Measurements from ENCODE around the gene EPHA4.

DNA sequence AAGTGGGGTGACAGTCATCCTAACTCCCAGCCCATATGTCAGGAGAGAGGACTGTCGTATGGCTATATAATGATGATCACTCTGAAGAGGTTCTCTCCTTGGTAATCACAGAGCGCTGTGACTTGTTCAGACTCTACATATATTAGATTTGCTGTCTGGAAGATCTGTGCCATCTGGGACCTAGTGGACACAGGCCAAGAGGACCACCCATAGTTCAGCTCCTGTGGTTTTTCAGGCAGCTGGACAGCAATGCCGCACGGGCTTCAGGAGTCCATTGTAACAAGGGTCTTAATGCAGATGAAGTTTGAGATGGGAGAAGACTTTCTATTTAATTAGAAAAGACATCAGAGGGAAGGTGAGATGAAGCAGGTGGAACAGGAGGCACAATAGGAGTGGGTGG is 40.1 kb upstream of the EPHA4 start:
- TF ChIP-seq, protein P1, sequence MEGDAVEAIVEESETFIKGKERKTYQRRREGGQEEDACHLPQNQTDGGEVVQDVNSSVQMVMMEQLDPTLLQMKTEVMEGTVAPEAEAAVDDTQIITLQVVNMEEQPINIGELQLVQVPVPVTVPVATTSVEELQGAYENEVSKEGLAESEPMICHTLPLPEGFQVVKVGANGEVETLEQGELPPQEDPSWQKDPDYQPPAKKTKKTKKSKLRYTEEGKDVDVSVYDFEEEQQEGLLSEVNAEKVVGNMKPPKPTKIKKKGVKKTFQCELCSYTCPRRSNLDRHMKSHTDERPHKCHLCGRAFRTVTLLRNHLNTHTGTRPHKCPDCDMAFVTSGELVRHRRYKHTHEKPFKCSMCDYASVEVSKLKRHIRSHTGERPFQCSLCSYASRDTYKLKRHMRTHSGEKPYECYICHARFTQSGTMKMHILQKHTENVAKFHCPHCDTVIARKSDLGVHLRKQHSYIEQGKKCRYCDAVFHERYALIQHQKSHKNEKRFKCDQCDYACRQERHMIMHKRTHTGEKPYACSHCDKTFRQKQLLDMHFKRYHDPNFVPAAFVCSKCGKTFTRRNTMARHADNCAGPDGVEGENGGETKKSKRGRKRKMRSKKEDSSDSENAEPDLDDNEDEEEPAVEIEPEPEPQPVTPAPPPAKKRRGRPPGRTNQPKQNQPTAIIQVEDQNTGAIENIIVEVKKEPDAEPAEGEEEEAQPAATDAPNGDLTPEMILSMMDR (IDR thresholded peaks at IDR 0.05) = no peak
- TF ChIP-seq ZFX (IDR thresholded peaks at IDR 0.05; ENCODE audit: borderline replicate concordance) = no peak

Measured in 22Rv1 (cell line).